HG03108 (cell line): ENCODE results near the gene PGM3.

Experiments used
- ATAC-seq: cut with Tn5 transposase; IDR thresholded peaks from one replicate; pipeline ENCODE4 v1.9.1; 2021; ENCODE audit warnings: moderate library complexity; ENCODE audit not compliant: unreplicated experiment

Gene PGM3

GRCh38 chr6:83183082-83183828, 9.8 kb downstream of the PGM3 start:
- no peak for ATAC-seq

GRCh38 chr6:83182114-83182513, 11.0 kb downstream of the PGM3 start:
- ATAC-seq = no peak

GRCh38 chr6:83180426-83180950, 12.6 kb downstream of the PGM3 start:
- no peak for ATAC-seq

GRCh38 chr6:83176246-83176645, 16.8 kb downstream of the PGM3 start:
- no peak for ATAC-seq

- ATAC-seq = no peak
These were observed 23.6 kb downstream of the PGM3 start for GRCh38 chr6:83169511-83169910.

- no peak for ATAC-seq
These were observed 24.0 kb downstream of the PGM3 start for GRCh38 chr6:83169106-83169505.

- no peak for ATAC-seq
These were observed 24.5 kb downstream of the PGM3 start for GRCh38 chr6:83168556-83168955.

GRCh38 chr6:83167726-83168278, 25.3 kb downstream of the PGM3 start:
- ATAC-seq = no peak

- ATAC-seq = no peak
These were observed 32.9 kb downstream of the PGM3 start for GRCh38 chr6:83160167-83160566.

- no peak for ATAC-seq
These were observed 37.3 kb downstream of the PGM3 start for GRCh38 chr6:83155794-83156193.

GRCh38 chr6:83153883-83154521, 39.1 kb downstream of the PGM3 start:
- no peak for ATAC-seq

GRCh38 chr6:83152913-83153312, 40.2 kb downstream of the PGM3 start:
- ATAC-seq = no peak

GRCh38 chr6:83151114-83151513, 42.0 kb downstream of the PGM3 start:
- ATAC-seq = no peak

GRCh38 chr6:83138758-83139157, 54.3 kb downstream of the PGM3 start:
- ATAC-seq = no peak

- ATAC-seq = no peak
These were observed 54.8 kb downstream of the PGM3 start for GRCh38 chr6:83138118-83138722.

- ATAC-seq = no peak
These were observed 60.9 kb downstream of the PGM3 start for GRCh38 chr6:83132121-83132520.

GRCh38 chr6:83127976-83128375, 65.1 kb downstream of the PGM3 start:
- ATAC-seq = no peak

GRCh38 chr6:83127258-83127657, 65.8 kb downstream of the PGM3 start:
- ATAC-seq = no peak

GRCh38 chr6:83126807-83127206, 66.3 kb downstream of the PGM3 start:
- ATAC-seq = no peak

GRCh38 chr6:83126223-83126622, 66.8 kb downstream of the PGM3 start:
- ATAC-seq = no peak

- ATAC-seq = no peak
These were observed 67.6 kb downstream of the PGM3 start for GRCh38 chr6:83125425-83125824.

GRCh38 chr6:83124553-83124952, 68.5 kb downstream of the PGM3 start:
- ATAC-seq = no peak
